ENCODE results near the gene XBP1.

Gene XBP1

GRCh38 chr22:28798810-28799605 is 1.4 kb downstream of the XBP1 start:
- TF ChIP-seq CTCF (IDR thresholded peaks at IDR 0.05; ENCODE audit: low read depth, low read length, missing control alignments) = no peak
- no peak for DNase-seq (ENCODE audit: low read depth)
- H3K4me3 ChIP-seq (ENCODE audit: low read depth, low read length) = peak overlapping the region; percentile 86

- no peak for DNase-seq (ENCODE audit: low read depth)
- no peak for TF ChIP-seq CTCF (IDR thresholded peaks at IDR 0.05; ENCODE audit: low read depth, low read length, missing control alignments)
- no peak overlapping the region; the same call in 1 of the 2 replicates for H3K4me3 ChIP-seq (ENCODE audit: low read depth, low read length)
These were observed 4.2 kb downstream of the XBP1 start for GRCh38 chr22:28795932-28796856.

GRCh38 chr22:28795071-28795693 is 5.2 kb downstream of the XBP1 start:
- no peak for DNase-seq (ENCODE audit: low read depth)
- TF ChIP-seq CTCF (IDR thresholded peaks at IDR 0.05; ENCODE audit: low read depth, low read length, missing control alignments) = no peak
- H3K4me3 ChIP-seq (ENCODE audit: low read depth, low read length) = no peak overlapping the region

- TF ChIP-seq CTCF (IDR thresholded peaks at IDR 0.05; ENCODE audit: low read depth, low read length, missing control alignments) = no peak
- no peak overlapping the region for H3K4me3 ChIP-seq (ENCODE audit: low read depth, low read length)
- no peak for DNase-seq (ENCODE audit: low read depth)
These were observed 6.3 kb downstream of the XBP1 start for GRCh38 chr22:28793976-28794584.

GRCh38 chr22:28792491-28793383 is 7.6 kb downstream of the XBP1 start:
- DNase-seq (ENCODE audit: low read depth) = no peak
- H3K4me3 ChIP-seq (ENCODE audit: low read depth, low read length) = no peak overlapping the region
- TF ChIP-seq CTCF (IDR thresholded peaks at IDR 0.05; ENCODE audit: low read depth, low read length, missing control alignments) = no peak

Data from GM12864 (cell line).